Lung (tissue), 12 donors: ENCODE results near the gene TTC28. TPM values are rescaled to one million over a fixed set of nuclear protein-coding genes. Genes with fewer than 3 reads are reported as not detected.

ENCODE experiments used
- ATAC-seq: fragments of 200-7000 bp; cut with Tn5 transposase; one replicate; pipeline ENCODE4 v1.9.1; 2020; ENCODE audit warnings: moderate number of reproducible peaks; ENCODE audit not compliant: insufficient read depth, low FRiP score
- DNase-seq, 3 donors: peaks; one replicate each; pipeline ENCODE4 v3.0.0-alpha.2; 2013 to 2017
- H3K27ac ChIP-seq, 2 donors: one replicate each; pipeline ENCODE4 v1.5.1; 2013; ENCODE audit warnings: mild to moderate bottlenecking in 2 of 2, moderate library complexity in 2 of 2, control low read depth in 1 of 2, inconsistent platforms in 1 of 2, low read depth in 1 of 2, low read length in 1 of 2
- H3K27me3 ChIP-seq, 3 donors: one replicate each; pipeline ENCODE4 v1.5.1; 2013; ENCODE audit warnings: low read length in 2 of 3; ENCODE audit not compliant: control insufficient read depth in 3 of 3, insufficient read depth in 3 of 3
- H3K36me3 ChIP-seq, 4 donors: one replicate each; pipeline ENCODE4 v1.5.1; 2013; ENCODE audit warnings: low read length in 4 of 4, mild to moderate bottlenecking in 1 of 4, moderate library complexity in 1 of 4; ENCODE audit not compliant: control insufficient read depth in 4 of 4, insufficient read depth in 4 of 4
- H3K4me1 ChIP-seq, 5 donors: one replicate each; pipeline ENCODE4 v1.5.1; 2013; ENCODE audit warnings: low read length in 5 of 5, mild to moderate bottlenecking in 2 of 5, moderate library complexity in 1 of 5; ENCODE audit not compliant: control insufficient read depth in 5 of 5, insufficient read depth in 5 of 5
- H3K4me3 ChIP-seq: one replicate; pipeline ENCODE4 v1.5.1; 2013; ENCODE audit warnings: mild to moderate bottlenecking, control low read depth, moderate library complexity
- H3K9ac ChIP-seq, 2 donors: one replicate each; pipeline ENCODE4 v1.5.1; 2013; ENCODE audit warnings: low read length in 2 of 2, control low read depth in 1 of 2; ENCODE audit not compliant: insufficient read depth in 1 of 2
- H3K9me3 ChIP-seq, 4 donors: one replicate each; pipeline ENCODE4 v1.5.1; 2013; ENCODE audit warnings: low read length in 3 of 4, mild to moderate bottlenecking in 1 of 4, moderate library complexity in 1 of 4; ENCODE audit not compliant: control insufficient read depth in 4 of 4, insufficient read depth in 3 of 4
- WGBS, 2 donors: extraction: QIAGEN DNeasy Blood & Tissue Kit; methylation state at CpG; one replicate each; pipeline ENCODE4 v1.1.7; 2013; 5-methylcytosine and 5-hydroxymethylcytosine counted together
- polyA plus RNA-seq, 2 donors: library from polyadenylated mRNA; stranded (reverse); fragments of 200-250 nt; gene quantifications; one replicate each; pipeline ENCODE4 v1.2.1, GENCODE V29; 2013
- total RNA-seq, 2 donors: library from RNA; depleted of rRNA in 1 of 2; stranded (reverse); fragments of >200 nt in 1 of 2; gene quantifications; one replicate each; pipeline ENCODE4 v1.2.1, GENCODE V29; 2014 to 2021
- TF ChIP-seq, protein P1 (sequence below): IDR thresholded peaks from 2 replicates; pipeline ENCODE4 v1.5.1; 2012; ENCODE audit warnings: mild to moderate bottlenecking; ENCODE audit errors: control extremely low read depth, extremely low read depth
- donor health status: control.
- donor health status: control.
- donor health status: Bipolar disorder and iron deficiency.
- donor health status: healthy.
- donor health status: DM: yes; HTN: yes; CAD: no.

Gene TTC28
- total and polyA plus RNA-seq, 4 donors = 4.7 to 72.2 (median 24.8) TPM

GRCh38 chr22:28053896-28054818 is 625.5 kb downstream of the TTC28 start:
- H3K4me3 ChIP-seq = no peak overlapping the region
- TF ChIP-seq, protein P1, sequence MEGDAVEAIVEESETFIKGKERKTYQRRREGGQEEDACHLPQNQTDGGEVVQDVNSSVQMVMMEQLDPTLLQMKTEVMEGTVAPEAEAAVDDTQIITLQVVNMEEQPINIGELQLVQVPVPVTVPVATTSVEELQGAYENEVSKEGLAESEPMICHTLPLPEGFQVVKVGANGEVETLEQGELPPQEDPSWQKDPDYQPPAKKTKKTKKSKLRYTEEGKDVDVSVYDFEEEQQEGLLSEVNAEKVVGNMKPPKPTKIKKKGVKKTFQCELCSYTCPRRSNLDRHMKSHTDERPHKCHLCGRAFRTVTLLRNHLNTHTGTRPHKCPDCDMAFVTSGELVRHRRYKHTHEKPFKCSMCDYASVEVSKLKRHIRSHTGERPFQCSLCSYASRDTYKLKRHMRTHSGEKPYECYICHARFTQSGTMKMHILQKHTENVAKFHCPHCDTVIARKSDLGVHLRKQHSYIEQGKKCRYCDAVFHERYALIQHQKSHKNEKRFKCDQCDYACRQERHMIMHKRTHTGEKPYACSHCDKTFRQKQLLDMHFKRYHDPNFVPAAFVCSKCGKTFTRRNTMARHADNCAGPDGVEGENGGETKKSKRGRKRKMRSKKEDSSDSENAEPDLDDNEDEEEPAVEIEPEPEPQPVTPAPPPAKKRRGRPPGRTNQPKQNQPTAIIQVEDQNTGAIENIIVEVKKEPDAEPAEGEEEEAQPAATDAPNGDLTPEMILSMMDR = no peak
- H3K27ac ChIP-seq = no peak overlapping the region
- peaks cover 0 to 3% (median 0%) of the 10 kb centered on the region in 4 donors for H3K36me3 ChIP-seq
- H3K4me1 ChIP-seq = peaks cover 0 to 26% (median 8%) of the 10 kb centered on the region in 5 donors
- no peak overlapping the region for H3K9ac ChIP-seq
- no peak for DNase-seq
- no peaks in the 10 kb centered on the region for H3K9me3 ChIP-seq
- no peaks in the 10 kb centered on the region for H3K27me3 ChIP-seq
- WGBS, 2 donors = 81 to 90% methylated on average over 6 of the region's 6 CpGs
- no peak for ATAC-seq

- Histone ChIP-seq H3K4me1 (peaks cover 0 to 23% (median 12%) of the 10 kb centered on the region in 5 donors), H3K27ac (peak overlapping the region in 1 of 2 donors; percentile 39), H3K27me3 (no peaks in the 10 kb centered on the region), H3K9me3 (no peaks in the 10 kb centered on the region), H3K9ac (peak overlapping the region in 1 of 2 donors; percentile 11), H3K36me3 (peaks cover 0 to 3% (median 1%) of the 10 kb centered on the region in 4 donors), H3K4me3 (no peak overlapping the region)
- WGBS, 2 donors = 82 to 91% methylated on average over 9 of the region's 9 CpGs
- no peak for ATAC-seq
- peak; percentile 41 to 60 (median 46) for DNase-seq
- TF ChIP-seq, protein P1 = no peak
These were observed 626.8 kb downstream of the TTC28 start for GRCh38 chr22:28052825-28053269.

- H3K9ac ChIP-seq = no peak overlapping the region
- 52 to 63% methylated on average over 5 of the region's 5 CpGs for WGBS, 2 donors
- peaks cover 0 to 23% (median 14%) of the 10 kb centered on the region in 5 donors for H3K4me1 ChIP-seq
- TF ChIP-seq, protein P1 = peak; percentile 73
- H3K4me3 ChIP-seq = no peak overlapping the region
- no peaks in the 10 kb centered on the region for H3K27me3 ChIP-seq
- peaks cover 0 to 3% (median 1%) of the 10 kb centered on the region in 4 donors for H3K36me3 ChIP-seq
- ATAC-seq (no peak), DNase-seq (peak; percentile 82 to 84 (median 83))
- H3K27ac ChIP-seq = no peak overlapping the region
- H3K9me3 ChIP-seq = no peaks in the 10 kb centered on the region
These were observed 627.8 kb downstream of the TTC28 start for GRCh38 chr22:28051787-28052356.
